GM08714 (cell line): ENCODE measurements around the gene OR5K2.
A peak's percentile ranks its signal among the peaks of the same experiment; 100 is the strongest.

Experiments
- H3K4me3 ChIP-seq: fragments of 200-500 bp; sonication (Bioruptor generic); 2 replicates; pipeline ENCODE4 v1.5.1; 2014; ENCODE audit warnings: mild to moderate bottlenecking, low read length, inconsistent platforms
- ZNF274 ChIP-seq: IDR thresholded peaks from 2 replicates; pipeline ENCODE4 v1.6.1; 2012; ENCODE audit warnings: mild to moderate bottlenecking, low read depth, low read length

OR5K2 gene

GRCh38 chr3:98512576-98512975, 15.1 kb downstream of the OR5K2 start:
- no peak for TF ChIP-seq ZNF274
- no peak overlapping the region for H3K4me3 ChIP-seq

DNA sequence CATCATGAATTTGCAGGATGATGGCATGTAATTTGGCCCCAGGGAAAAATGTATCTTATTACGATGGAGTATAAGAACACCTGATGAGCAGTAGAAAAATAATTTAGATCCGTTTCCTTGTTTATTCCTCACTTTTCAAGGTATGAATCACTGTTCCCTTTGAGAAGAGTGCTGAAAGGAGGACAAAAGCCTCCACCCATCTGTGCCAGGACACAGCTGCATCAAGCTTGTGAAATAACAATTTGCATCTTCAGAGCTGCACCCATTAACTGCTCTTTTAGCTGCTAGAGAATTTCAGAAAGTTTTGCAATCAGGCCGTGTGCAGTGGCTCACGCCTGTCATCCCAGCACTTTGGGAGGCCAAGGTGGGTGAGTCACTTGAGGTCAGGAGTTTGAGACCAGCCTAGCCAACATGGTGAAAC, 15.6 kb downstream of the OR5K2 start:
- TF ChIP-seq ZNF274 = no peak
- H3K4me3 ChIP-seq = no peak overlapping the region

GRCh38 chr3:98513736-98514135, 16.3 kb downstream of the OR5K2 start:
- no peak for TF ChIP-seq ZNF274
- H3K4me3 ChIP-seq = no peak overlapping the region

GRCh38 chr3:98514948-98515347, 17.5 kb downstream of the OR5K2 start:
- TF ChIP-seq ZNF274 = no peak

DNA sequence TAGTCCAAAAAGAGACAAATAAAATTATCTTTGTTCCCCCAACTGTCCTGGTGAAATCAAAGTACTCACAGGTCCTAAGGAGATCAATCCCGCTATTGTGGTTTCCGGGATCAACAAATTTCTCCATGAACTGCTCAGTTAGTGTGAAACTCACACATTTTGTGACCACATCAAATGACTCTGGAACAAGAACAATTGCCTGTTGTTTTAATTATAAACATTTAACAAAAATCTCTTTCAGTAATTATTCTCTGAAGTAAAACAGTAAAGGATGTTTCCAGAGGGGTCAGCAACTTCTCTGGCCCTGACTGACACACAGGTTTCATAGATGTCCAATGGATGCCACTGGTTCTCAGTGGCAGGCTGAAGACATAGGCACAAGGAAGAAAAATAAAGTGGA, 21.3 kb downstream of the OR5K2 start:
- H3K4me3 ChIP-seq = no peak overlapping the region
- no peak for TF ChIP-seq ZNF274

More at GRCh38 chr3:98514948-98515347, 17.5 kb downstream of the OR5K2 start:
- no peak overlapping the region for H3K4me3 ChIP-seq

DNA sequence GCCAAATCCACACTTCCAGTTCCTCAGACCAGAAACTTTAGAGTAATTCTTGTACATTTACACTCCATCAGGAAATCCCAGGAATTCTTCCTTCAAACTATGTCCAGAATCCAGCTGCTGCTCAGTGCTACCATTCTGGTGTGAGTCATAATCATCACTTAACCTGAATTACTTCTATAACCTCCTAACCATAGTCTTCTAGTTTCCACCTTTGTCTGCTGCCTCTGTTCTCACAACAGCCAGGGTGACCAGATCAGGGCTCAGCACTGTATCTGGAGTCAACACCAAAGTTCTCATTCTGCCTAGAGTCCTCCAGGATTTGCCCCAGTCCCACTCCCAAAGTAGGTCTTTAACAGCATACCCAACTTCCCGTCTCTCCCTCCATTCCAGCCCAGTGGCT, 21.9 kb downstream of the OR5K2 start:
- no peak for TF ChIP-seq ZNF274
- H3K4me3 ChIP-seq = no peak overlapping the region

DNA sequence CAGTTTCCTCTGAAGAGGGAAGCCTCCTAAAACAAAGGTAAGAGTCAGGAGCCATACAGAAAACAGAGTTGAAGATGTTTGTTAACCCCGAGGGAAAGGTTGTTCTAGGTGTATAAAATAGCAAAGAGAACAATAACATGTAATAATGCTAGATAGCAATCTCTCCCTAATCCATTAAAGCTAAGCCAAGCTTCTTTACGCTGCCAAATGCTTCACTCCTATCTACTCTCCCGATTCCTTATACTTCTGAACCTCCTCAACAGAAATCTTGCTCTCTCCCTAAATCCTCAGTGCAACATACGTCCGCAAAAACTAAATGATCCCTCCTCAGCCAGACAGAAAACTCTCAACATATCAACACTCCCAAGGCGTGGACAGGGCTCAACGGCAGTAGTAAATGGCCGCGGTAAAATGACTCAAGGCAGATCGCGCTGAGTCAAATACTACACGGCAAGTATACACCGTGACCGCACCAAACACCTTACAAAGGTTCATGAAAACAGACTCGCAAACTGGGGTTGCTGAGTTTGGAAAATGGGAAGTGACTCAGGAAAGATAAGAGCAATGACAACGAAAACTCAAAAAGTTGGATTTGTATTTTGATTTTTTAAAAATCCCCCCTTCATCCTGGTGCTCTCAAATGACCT, 24.5 kb downstream of the OR5K2 start:
- no peak for TF ChIP-seq ZNF274
- H3K4me3 ChIP-seq = peak overlapping the region; percentile 98

DNA sequence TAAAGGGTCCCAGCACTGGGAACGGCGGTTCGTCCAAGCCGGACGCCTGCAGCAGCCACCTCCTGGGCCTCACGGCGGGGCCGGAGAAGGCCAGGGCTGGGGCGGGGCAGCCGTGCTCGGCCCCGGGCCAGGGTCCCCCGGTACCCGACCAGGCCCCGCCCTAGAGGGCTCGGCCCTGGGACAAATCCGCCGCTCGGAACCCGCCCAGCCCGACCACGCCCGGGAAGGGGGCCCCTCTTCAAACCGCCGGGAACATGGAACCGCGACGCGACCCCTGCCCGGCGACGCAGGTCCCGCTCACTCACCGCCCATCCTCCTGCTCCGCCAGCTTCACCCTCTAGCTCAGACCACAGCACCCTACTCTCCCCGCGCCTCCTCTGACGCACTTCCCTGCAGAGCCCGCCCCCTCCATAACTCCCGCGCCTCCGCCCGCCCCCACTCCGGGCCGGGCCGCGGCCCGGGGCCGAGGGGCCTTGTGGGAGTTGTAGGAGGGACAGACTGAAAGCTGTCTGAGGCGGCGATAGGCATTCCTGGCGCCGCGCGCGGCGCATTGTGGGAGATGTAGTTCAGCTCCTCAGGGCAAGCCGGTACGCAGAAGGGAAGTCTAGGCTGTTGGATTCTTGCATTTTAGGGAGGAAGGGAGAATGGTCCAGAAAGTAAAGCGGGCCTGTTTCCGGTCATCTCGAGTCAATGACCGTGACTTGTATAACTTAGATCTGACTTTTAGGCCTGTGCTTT, 25.2 kb downstream of the OR5K2 start, which contains the start of gene CLDND1:
Gene CLDND1 (minus strand): TSS at position 359 of the 738 bp plus-strand sequence. CDS start 1,478 bp downstream, outside the sequence.
- H3K4me3 ChIP-seq = peak within 1 kb of the TSS; percentile 98

GRCh38 chr3:98525494-98525893, 28.0 kb downstream of the OR5K2 start:
- TF ChIP-seq ZNF274 = no peak
- H3K4me3 ChIP-seq = peak overlapping the region; percentile 15

More for the DNA sequence above, 25.2 kb downstream of the OR5K2 start, which contains the start of gene CLDND1:
- no peak for TF ChIP-seq ZNF274

- peak overlapping the region; percentile 91 for H3K4me3 ChIP-seq
- TF ChIP-seq ZNF274 = no peak
These were observed 31.2 kb downstream of the OR5K2 start for GRCh38 chr3:98528474-98529346.

GRCh38 chr3:98529856-98530459, 32.5 kb downstream of the OR5K2 start:
- TF ChIP-seq ZNF274 = no peak

DNA sequence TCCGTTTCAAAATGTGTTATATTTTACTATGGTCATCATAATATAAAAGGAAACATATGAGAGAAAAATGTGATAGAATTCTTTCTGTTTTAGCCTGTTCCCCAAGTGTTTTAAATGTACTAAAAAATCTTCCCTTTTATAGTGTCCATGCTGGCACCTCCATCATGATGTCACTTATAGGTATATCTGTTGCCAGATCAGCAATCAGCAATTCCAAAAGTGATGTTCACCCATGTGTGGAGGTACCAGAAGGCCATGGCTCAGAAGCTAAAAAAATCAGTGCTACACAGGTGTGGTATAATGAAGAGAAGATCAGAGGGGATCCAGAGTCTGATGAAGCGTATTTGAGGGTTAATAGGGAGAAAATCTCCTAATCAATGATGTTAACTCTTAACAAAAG, 33.2 kb downstream of the OR5K2 start:
- H3K4me3 ChIP-seq = peak overlapping the region; percentile 91
- no peak for TF ChIP-seq ZNF274

More at GRCh38 chr3:98529856-98530459, 32.5 kb downstream of the OR5K2 start:
- peak overlapping the region; percentile 91 for H3K4me3 ChIP-seq

- peak within 1 kb of the TSS; percentile 91 for H3K4me3 ChIP-seq
- TF ChIP-seq ZNF274 = no peak
These were observed 34.3 kb downstream of the OR5K2 start, which contains the start of gene GPR15 for GRCh38 chr3:98531622-98532274. TSS of gene GPR15 (plus strand) at chr3:98531978. CDS start at chr3:98532034, 56 bp downstream.

DNA sequence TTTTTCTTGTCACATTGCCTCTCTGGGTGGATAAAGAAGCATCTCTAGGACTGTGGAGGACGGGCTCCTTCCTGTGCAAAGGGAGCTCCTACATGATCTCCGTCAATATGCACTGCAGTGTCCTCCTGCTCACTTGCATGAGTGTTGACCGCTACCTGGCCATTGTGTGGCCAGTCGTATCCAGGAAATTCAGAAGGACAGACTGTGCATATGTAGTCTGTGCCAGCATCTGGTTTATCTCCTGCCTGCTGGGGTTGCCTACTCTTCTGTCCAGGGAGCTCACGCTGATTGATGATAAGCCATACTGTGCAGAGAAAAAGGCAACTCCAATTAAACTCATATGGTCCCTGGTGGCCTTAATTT, 34.8 kb downstream of the OR5K2 start:
- H3K4me3 ChIP-seq = peak overlapping the region; percentile 91
- no peak for TF ChIP-seq ZNF274
